A673 (cell line): ENCODE results near the gene LINGO3. TPM values are rescaled to one million over a fixed set of nuclear protein-coding genes. Genes with fewer than 3 reads are reported as not detected.

Experiments used
- BruUV-seq: library from RNA; stranded (reverse); fragments of 400-500 nt; replicated peaks from 2 replicates; lab custom pipeline; 2021; lab: Mats Ljungman, UMichigan
- CTCF ChIA-PET: fragments of 300-600 bp; sonication (Branson Sonifier 250); formaldehyde crosslinking; loops from one replicate; lab custom pipeline; 2022; ENCODE audit warnings: antibody characterized with exemption; lab: Charles Lee
- POLR2A ChIA-PET: fragments of 300-600 bp; sonication (Branson Sonifier 250); formaldehyde crosslinking; loops from one replicate; lab custom pipeline; 2022; ENCODE audit warnings: antibody characterized with exemption; ENCODE audit not compliant: low non-redundant PET; lab: Charles Lee
- DNase-seq: peaks from one replicate; pipeline ENCODE4 v3.0.0-alpha.2; 2015; ENCODE audit warnings: low spot score
- H3K27ac ChIP-seq: fragments of 200-600 bp; sonication (generic); 2 replicates; pipeline ENCODE4 v1.5.1; 2016; ENCODE audit warnings: mixed run types, low read depth, mild to moderate bottlenecking, mixed read lengths, antibody characterized with exemption, low read length; ENCODE audit not compliant: poor library complexity, severe bottlenecking
- H3K27me3 ChIP-seq: fragments of 200-600 bp; sonication (generic); replicated peaks from 2 replicates; pipeline ENCODE4 v1.6.1; 2017; ENCODE audit warnings: mixed run types, low read depth, mild to moderate bottlenecking, mixed read lengths, antibody characterized with exemption, low read length; ENCODE audit not compliant: insufficient read depth, poor library complexity
- H3K36me3 ChIP-seq: fragments of 200-600 bp; sonication (generic); 2 replicates; pipeline ENCODE4 v1.6.1; 2016; ENCODE audit warnings: mixed run types, mild to moderate bottlenecking, mixed read lengths, antibody characterized with exemption, low read length; ENCODE audit not compliant: insufficient read depth, poor library complexity, severe bottlenecking
- H3K4me1 ChIP-seq: fragments of 200-600 bp; sonication (generic); 2 replicates; pipeline ENCODE4 v1.6.1; 2017; ENCODE audit warnings: mixed run types, mild to moderate bottlenecking, mixed read lengths, antibody characterized with exemption, low read length; ENCODE audit not compliant: insufficient read depth, poor library complexity, severe bottlenecking
- H3K4me3 ChIP-seq: fragments of 200-600 bp; sonication (generic); 2 replicates; pipeline ENCODE4 v1.5.1; 2016; ENCODE audit warnings: low read depth, mixed run types, mild to moderate bottlenecking, mixed read lengths, low read length; ENCODE audit not compliant: poor library complexity, severe bottlenecking
- H3K9me3 ChIP-seq: fragments of 200-600 bp; sonication (generic); 2 replicates; pipeline ENCODE4 v1.6.1; 2016; ENCODE audit warnings: mixed run types, low read depth, mild to moderate bottlenecking, mixed read lengths, antibody characterized with exemption, low read length; ENCODE audit not compliant: poor library complexity, severe bottlenecking
- EZH2 ChIP-seq: fragments of 200-600 bp; sonication (generic); IDR thresholded peaks from 2 replicates; pipeline ENCODE4 v1.6.1; 2017; ENCODE audit warnings: borderline replicate concordance, low read depth, mild to moderate bottlenecking, mixed read lengths, antibody characterized with exemption, low read length; ENCODE audit not compliant: poor library complexity, severe bottlenecking
- intact Hi-C: fragments of 100-400 bp; cut with micrococcal nuclease; formaldehyde crosslinking; loops from one replicate; pipeline ENCODE4 v1.10.0; 2022; ENCODE audit not compliant: unreplicated experiment
- total RNA-seq: library from RNA; stranded (reverse); gene quantifications from 2 replicates; pipeline ENCODE4 v1.2.3, GENCODE V29; 2021
- TF ChIP-seq, protein P1 (sequence below): fragments of 300-800, 200-600 bp; sonication (generic); conservative IDR thresholded peaks from 2 replicates; pipeline ENCODE4 v1.5.1; 2017; ENCODE audit warnings: low read depth, mild to moderate bottlenecking, antibody characterized with exemption, low read length, moderate library complexity, mixed read lengths

LINGO3 gene
- total RNA-seq, 1 experiment from 2014 or later = not detected

DNA sequence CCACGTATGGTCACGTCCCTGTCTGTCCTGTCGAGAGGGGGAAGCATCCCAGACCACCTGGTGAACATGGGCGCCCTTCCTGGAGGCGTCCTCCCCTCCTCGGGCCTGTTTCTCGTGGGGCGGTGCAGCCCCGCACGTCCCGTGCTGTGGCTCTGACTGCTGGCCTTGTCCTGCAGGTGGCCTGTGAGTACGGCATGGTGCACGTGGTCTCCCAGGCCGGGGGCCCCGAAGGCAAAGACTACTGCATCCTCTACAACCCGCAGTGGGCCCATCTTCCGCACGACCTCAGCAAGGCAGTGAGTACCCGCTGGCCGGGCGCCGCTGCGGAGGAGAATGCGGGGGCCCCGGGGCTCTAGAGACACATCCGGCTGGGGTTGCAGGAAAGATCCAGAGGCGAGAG, 26.5 kb upstream of the LINGO3 start:
- Histone ChIP-seq H3K27ac (no peak overlapping the region), H3K4me1 (peaks cover 21% of the 10 kb centered on the region), H3K36me3 (no peaks in the 10 kb centered on the region), H3K4me3 (no peak overlapping the region), H3K27me3 (no peaks in the 10 kb centered on the region), H3K9me3 (no peaks in the 10 kb centered on the region)
- no peak for DNase-seq
- ChIA-PET CTCF (no interaction called here), POLR2A (no interaction called here)
- TF ChIP-seq EZH2 = no peak
- TF ChIP-seq, protein P1, sequence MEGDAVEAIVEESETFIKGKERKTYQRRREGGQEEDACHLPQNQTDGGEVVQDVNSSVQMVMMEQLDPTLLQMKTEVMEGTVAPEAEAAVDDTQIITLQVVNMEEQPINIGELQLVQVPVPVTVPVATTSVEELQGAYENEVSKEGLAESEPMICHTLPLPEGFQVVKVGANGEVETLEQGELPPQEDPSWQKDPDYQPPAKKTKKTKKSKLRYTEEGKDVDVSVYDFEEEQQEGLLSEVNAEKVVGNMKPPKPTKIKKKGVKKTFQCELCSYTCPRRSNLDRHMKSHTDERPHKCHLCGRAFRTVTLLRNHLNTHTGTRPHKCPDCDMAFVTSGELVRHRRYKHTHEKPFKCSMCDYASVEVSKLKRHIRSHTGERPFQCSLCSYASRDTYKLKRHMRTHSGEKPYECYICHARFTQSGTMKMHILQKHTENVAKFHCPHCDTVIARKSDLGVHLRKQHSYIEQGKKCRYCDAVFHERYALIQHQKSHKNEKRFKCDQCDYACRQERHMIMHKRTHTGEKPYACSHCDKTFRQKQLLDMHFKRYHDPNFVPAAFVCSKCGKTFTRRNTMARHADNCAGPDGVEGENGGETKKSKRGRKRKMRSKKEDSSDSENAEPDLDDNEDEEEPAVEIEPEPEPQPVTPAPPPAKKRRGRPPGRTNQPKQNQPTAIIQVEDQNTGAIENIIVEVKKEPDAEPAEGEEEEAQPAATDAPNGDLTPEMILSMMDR = no peak
- no TSS peak for BruUV-seq
- intact Hi-C loops = no loop called here

DNA sequence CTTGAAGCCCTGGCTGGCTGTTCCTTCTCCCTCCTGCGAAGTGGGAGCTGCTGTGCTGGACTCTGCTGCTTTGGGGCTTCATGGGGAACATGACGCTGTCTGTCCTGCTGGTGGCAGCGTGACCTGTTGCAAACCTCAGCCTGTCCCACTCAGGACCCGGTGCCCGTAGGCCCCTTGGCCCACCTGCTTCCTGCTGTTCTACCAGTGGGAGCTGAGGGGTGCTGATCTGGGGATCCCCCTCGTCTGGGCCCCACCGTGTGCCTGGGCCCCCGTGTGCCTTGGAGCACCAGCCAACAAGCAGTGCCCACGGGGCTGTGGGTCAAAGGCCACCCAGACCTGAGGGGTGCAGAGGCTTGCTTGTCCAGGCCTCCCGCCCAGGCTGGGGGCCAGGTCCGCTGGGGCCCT, 25.9 kb upstream of the LINGO3 start:
- Histone ChIP-seq H3K9me3 (no peaks in the 10 kb centered on the region), H3K36me3 (no peaks in the 10 kb centered on the region), H3K27me3 (no peaks in the 10 kb centered on the region), H3K27ac (no peak overlapping the region), H3K4me1 (peaks cover 21% of the 10 kb centered on the region), H3K4me3 (no peak overlapping the region)
- no TSS peak for BruUV-seq
- no peak for DNase-seq
- TF ChIP-seq, protein P1 = no peak
- no peak for TF ChIP-seq EZH2
- ChIA-PET POLR2A (no interaction called here), CTCF (no interaction called here)
- intact Hi-C loops = no loop called here

DNA sequence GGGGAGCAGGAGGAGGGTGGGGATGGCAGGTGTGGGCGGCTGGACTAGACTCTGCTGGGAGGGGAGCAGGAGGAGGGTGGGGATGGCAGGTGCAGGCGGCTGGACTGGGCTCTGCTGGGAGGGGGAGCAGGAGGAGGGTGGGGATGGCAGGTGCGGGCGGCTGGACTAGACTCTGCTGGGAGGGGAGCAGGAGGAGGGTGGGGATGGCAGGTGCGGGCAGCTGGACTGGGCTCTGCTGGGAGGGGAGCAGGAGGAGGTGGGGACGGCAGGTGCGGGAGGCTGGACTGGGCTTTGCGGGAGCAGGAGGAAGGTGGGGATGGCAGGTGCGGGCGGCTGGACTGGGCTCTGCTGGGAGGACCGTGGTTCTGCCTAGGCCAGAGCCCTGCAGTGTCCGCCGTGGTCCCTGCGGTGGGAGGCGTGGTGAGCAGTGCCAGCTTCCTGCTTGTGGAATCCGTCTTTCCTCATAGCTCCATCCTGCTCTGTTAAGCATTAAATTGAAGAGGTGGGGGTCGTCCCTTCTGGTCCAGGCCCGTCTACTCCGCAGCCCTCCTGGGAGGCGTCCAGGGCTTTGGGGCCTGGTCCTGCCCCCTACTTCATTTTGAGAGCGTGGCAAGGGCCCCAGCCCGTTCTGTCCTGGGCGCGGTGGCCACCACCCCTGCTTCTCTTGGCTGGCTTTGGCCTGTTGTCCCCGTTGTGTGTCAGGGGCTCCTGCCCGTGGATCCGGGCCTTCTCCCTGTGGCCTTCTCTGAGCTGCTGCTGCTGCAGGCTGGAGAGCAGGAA, 25.3 kb upstream of the LINGO3 start:
- H3K27me3 ChIP-seq = no peaks in the 10 kb centered on the region
- ChIA-PET CTCF (no interaction called here), POLR2A (no interaction called here)
- H3K9me3 ChIP-seq = no peaks in the 10 kb centered on the region
- H3K27ac ChIP-seq = no peak overlapping the region
- no peak overlapping the region for H3K4me3 ChIP-seq
- no TSS peak for BruUV-seq
- TF ChIP-seq, protein P1 = no peak
- no peak for TF ChIP-seq EZH2
- intact Hi-C loops = no loop called here
- no peaks in the 10 kb centered on the region for H3K36me3 ChIP-seq
- DNase-seq = no peak
- peaks cover 21% of the 10 kb centered on the region for H3K4me1 ChIP-seq
